Measurements from ENCODE around the gene SEMA3D. TPM values are rescaled to one million over a fixed set of nuclear protein-coding genes. Genes with fewer than 3 reads are reported as not detected.

Gene SEMA3D
- total RNA-seq, 1 donor from 2014 or later: not detected

DNA sequence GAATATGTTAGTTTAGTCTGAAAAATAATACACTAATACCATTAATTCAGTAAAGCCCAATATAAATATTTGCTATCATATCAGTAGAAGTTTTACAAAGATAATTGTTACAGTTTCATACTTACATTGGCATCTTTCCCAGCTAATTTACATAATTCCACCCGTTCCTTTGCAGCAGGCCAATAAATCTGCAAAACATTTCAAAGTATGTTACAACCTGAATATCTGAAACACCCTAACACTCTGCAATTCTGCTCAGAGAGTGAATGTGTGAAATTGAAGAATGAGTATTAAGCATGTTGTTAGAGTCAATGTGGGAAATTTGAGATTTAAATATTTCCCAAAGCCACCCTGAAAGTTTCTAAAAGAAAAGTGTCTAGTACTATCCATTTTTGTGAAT lies 105.5 kb downstream of the SEMA3D start:
- intact Hi-C loops (cut with micrococcal nuclease): no loop called here

DNA sequence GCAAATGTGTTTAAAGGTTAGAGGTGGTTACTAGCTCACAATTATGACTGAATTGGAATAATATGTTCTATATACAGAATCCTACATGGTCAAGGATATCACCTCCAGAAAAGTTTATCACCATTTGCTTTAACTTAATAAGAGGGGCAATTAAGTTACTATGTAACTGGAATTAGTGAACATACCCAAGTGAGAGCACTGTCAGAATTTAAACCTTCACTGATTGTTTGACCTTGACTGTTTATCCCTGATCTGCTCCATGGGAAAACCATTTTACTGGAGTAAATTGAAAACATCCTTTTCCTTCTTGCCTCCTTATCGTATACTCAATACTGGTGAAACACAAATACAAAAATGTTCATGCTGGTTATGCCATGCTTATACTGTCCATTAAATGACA lies 107.4 kb downstream of the SEMA3D start:
- intact Hi-C loops (cut with micrococcal nuclease): no loop called here

DNA sequence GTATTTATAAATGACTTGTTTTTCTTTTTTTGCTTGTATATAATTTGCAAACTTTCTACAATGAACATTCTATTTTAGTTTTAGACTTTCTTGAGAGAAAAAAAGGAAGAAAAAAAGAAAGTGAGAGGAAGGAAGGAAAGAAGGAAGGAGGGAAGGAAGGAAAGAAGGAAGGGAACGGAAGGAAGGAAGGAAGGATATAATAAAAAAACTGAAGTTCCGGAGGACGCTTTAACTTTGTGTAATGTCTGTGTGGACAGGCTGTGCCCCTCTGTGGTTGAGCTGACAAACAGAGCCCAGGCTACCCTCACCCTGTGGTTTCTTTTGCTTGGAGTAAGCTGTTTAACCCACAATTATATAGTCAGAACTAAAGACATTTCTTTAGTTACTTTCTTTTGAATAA lies 108.7 kb downstream of the SEMA3D start:
- intact Hi-C loops (cut with micrococcal nuclease): no loop called here

DNA sequence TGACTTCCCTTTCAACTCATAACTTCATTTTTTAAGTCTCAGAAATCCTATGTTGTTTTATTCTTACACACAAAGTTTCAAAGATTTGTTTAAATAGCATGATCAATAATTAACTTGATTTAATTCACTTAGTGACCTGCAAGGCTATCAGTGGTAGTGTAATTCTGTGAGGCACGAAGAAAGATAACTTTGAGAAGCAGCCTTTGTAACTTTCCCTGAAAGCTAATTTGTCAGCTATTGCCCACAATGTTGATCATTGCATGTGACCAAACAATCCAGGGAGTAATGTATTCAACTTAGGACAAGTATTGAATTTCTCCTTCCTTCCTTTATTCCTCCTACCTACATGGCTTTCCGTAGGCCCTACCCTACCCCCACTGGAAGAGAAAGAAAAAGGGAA lies 111.0 kb downstream of the SEMA3D start:
- intact Hi-C loops (cut with micrococcal nuclease): no loop called here

DNA sequence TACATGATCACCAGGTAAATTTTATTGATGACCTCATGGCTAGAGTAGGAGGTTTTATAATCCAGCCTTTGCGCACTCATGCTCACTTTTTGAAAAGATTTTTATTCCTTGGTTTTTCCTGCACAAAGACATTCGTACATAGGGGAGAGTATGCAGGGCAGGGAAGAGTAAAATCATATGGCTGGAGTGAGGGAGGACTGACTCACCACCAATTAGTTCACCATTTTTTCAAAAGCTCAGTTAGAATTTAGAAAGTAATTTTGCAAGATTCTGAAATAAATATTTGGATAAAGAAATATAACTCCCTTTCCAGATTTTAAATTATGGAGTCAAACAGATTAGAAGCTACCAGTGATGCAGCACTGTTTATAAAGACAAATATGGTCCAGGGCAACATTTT lies 111.9 kb downstream of the SEMA3D start:
- intact Hi-C loops (cut with micrococcal nuclease): no loop called here

DNA sequence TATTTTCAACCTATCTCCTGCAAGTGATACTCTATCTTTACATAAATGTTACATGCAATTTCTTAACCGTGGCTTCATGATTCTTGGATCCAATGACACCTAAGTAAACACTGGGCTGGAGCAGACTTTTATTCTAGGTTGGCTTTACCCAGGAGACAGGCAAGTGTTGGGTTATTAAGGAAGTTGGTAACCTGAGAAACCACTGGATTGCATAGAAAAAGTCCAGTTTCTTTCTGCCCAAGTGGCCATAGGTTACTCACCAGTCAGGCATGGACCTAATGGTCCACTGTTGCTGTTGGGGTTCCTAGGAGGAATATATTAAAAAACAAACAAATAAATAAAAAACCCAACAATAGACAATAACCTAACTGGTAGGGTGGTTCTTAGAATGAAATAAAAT lies 112.8 kb downstream of the SEMA3D start:
- intact Hi-C loops (cut with micrococcal nuclease): no loop called here

DNA sequence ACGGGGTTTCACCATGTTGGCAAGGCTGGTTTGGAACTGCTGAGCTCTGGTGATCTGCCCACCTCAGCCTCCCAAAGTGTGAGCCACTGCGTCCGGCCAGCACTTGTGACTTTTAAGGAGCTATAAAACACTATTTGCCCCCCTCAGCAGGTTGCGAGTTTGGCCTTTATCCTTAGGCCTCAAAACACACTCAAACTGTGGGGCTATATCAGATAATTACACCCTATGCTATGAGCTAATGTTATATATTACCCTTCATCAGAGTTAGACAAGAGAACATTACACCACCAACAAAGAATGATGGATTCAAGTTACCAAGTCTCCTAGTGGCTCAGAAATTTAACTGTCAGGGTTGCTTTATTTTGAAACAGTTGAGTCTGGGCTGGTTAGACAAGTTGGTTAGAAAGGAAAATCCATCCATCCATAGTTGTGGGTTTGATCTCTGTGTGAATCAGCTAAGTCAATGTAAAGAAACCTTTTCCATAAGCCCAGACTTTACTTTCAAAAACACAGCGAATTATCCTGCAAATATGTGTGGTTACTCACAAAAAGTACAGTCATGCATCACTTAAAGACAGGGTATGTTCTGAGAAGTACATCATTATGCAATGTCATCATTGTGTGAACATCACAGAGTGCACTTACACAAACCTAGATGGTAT lies 115.8 kb downstream of the SEMA3D start:
- intact Hi-C loops (cut with micrococcal nuclease): no loop called here

DNA sequence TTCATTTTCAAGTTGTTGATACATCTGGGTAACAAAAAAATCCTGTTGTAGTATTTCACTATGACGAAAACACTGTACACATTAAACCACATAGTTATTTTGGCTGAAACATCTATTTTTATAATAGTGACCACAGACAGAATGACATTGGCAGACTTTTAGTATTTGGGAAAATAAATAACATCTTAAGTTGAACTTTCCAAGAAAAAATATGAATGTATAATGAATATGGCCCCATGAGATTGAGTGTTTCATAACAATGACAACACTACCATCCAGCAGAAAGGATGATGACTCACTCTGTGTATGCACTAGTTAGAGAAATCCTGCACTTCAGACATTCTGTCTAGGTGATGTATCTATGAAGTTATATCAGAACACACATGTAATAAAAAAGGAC lies 118.1 kb downstream of the SEMA3D start:
- intact Hi-C loops (cut with micrococcal nuclease): no loop called here

DNA sequence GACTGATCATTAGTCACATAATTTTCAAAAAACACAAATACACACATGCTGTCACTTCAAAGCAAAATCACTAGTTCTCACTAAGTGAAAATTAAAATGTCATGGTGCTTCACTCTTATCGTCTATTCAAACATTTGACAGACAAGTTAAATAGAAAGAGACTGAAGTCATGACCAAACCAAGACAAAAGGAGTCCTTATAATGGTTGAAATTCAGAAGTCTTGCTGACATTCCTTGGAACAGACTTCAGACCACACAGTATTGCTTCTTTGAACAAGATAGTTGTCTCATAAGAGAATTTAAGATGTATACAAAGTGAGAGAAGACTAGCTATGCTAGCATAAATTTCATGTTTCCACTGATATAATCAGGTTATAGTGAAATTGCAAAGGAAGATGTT lies 119.5 kb downstream of the SEMA3D start:
- intact Hi-C loops (cut with micrococcal nuclease): no loop called here

DNA sequence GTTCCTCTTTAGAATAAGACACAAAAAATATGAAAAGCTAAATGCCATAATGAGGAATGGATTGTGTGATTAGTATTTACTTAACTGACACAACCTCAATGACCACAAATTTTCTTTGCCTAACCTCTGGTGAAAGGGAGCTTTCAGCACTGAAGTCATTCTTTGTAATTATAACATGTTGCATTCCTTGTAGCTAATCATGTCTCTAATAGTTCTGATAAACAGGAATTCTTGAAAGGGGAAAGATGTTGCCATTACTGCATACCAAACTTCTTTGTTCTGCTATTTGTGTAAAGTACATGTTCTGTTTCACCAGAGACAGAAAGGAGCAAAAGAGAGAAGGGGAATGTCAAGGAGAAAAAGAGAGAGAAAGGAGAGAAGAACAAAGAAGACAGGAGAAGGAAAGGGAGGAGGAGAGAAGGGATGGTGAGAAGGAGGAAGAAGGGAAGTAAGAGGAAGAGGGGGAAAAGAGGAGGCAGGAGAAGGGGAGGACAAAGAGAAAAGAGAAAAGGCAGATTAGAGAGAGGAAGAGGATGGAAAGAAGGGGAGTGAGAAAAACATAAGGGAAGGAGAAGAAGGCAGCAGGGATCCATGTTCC lies 120.9 kb downstream of the SEMA3D start:
- intact Hi-C loops (cut with micrococcal nuclease): no loop called here

DNA sequence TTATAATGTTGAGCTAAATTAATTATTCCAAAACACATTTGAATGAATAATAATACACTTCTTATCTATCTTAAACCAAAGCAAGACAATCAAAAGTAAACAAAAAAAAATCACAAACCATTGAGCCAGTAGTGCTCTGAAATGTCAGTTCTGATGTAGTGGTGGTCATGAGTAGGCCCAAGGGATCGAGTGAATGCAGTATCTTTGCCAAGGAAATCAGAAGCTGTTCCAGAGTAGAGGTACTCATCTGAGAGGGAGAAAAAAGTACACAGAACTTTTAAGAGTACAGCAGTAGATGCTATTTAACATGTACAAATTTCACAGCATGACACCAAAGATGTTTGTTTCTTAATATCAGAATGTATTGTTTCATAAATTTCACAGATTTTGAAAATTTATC lies 121.5 kb downstream of the SEMA3D start:
- intact Hi-C loops (cut with micrococcal nuclease): no loop called here

DNA sequence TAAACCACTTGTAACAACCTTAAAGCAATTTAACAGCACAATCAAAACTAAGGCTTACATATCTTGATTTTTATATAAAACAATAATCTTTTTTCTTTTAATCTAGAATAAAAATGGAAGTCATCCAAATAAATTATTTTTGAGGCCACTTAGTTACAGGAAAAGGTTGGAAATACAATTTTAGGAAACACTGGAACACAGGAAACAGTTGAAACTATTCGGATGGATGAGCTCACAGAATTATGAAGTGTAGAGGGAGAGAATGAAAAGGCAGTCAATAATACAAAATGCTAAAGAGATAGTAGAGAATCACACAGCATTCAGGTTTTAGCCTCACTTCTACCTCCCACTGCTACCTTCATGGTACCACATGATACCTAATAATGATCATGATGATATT lies 124.2 kb downstream of the SEMA3D start:
- intact Hi-C loops (cut with micrococcal nuclease): no loop called here

DNA sequence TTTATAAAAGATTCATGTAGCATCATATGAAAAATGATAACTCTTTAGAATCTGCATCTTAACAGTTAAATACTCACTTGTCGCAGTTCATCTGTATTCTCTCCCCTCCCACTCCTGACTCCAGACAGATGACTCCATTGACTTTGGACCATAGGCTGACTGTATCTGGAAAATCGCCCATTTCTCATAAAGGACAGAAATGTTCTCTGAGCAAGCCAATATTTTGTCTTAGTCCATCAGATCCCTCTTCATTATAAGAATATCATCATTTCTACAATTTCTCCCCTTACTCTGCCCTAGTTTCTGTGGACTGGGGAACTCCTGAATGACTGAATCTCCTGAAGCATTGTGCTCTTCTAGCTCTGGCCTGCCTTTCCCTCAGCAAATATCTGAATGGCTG lies 125.4 kb downstream of the SEMA3D start:
- intact Hi-C loops (cut with micrococcal nuclease): no loop called here

DNA sequence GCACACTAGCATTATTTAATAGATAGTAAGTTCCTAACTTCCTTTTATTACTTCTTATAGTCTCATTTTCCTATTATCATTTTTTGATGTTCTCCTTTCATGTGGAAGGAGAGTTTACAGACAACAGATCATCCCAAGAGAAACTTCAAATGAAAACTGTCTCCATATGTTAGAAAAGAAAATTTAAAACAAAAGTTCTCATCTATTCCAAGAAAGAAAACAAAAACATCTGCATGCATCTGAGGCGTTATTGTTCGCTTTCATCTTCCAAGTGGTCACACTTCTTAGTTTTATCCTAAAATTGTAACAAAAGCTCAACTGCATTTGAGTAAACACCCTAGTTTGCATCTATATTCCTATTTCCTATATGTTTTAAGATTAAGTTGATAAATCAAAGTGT lies 126.2 kb downstream of the SEMA3D start:
- intact Hi-C loops (cut with micrococcal nuclease): no loop called here

DNA sequence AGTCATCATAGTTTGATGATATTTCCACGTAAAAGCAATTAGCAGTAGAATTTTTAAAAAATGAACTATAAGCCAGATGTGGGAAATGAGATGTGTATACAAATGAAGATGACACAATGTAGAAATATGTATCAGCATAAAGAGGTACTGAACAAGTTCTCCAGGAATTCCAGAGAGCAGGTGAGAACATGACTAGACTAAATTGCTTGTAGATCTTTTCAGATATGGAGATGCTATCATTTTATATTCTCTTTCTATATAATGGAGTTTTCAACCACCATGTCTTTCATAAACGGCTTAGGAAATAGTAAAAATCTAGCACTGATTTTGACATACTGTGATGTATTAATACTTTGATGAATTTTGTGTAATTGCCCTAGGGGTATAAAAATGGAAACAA lies 130.9 kb downstream of the SEMA3D start:
- intact Hi-C loops (cut with micrococcal nuclease): no loop called here

DNA sequence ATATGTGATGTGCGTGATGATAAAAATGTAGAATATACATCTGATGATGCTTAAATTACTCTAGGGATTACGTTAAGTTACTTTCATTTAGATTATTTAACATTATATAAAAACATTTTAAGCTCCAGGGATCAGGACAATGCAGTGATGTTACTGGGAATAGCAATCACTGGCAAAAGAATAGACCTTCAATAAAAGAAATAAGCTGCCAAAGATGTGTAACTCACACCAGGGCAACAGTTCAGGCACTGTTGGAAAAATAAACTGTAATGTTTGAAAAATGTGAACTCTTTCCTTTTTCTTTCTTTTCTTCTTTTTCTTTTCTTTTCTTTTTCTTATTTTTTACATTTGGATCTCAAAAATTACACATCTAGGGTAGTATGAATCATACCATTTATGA lies 131.7 kb downstream of the SEMA3D start:
- intact Hi-C loops (cut with micrococcal nuclease): no loop called here

DNA sequence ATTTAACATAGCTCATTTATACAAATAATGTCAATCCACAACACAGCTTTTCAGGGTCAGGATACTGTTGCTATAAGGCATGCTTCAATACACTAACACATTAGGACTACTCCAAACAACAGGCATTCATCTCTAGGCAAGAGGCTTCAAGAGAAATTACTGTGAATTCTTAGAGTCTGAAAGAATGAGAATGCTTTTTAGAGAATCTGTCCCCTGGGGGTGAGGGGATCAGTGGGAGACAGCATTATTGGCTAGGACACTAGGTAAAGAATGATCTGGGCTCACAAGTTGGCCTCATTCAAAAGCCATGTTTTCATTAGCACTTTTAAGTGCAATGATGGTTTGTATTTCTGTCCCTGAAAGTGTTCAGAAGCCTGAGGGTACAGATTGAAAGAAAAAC lies 132.6 kb downstream of the SEMA3D start:
- intact Hi-C loops (cut with micrococcal nuclease): no loop called here

DNA sequence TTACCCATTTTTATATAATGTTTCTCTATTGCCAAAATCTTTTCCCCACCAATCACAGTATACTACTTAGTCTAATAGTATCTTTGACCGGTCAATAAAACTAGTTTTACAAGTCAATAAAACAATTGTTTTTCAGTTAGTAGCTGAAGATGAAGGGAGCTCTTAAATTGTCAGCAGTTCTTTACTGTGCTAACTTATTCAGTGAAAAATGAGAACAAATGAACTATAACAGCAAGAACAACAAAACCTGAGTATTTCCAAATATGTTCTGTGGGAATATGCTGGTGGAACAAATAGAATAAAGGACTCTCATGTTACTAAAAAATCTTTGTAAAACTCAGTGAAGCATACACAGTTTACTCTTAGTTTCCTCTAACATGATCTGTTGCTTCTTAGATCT lies 134.0 kb downstream of the SEMA3D start:
- intact Hi-C loops (cut with micrococcal nuclease): no loop called here

DNA sequence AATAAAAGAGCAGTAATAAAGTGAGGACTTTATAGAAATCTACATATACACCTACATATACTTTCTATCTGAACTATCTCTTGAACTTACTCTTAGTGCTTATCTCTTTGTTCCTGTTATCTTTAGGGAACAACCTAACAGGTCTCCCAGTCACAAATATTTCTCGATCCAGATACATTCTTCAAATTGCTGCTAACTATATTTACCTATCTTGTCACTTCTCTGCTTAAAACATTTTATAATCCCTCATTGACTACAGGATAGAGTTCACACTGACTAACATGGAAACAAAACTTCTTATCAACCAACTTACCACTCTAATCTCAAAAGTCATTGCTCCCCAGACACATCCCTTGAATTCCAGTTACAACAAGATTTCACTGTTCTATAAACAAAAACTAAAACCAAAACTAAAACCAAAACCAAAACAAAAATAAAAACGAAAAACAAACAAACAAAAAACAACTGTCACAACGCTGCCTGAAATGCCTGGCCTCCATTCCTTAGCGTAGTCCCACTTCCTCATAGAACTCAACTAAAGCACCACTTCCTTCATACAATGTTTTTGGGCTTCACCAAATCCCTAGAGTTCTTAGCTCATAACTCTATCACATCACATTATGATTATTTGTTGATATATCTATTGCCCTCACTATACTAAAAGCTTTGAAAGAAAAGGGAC lies 134.7 kb downstream of the SEMA3D start:
- intact Hi-C loops (cut with micrococcal nuclease): no loop called here

DNA sequence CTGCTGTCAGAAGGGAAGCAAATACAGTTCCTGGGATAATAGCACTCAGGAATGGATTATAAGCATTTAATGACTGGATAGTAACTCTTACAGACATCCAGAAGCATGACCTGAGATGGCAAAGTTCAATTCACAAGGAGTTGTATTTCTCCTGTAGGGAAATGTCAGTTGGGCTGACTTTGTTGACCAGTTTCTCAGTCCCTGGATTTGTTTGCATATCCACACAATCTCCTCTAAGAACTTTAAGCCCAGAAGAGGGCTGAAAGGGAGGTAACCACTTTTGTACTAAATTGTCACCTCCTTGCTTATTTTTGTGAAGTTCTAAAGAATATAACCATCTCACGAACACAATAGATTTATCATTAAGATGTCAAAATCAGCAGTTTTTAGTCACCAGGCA lies 140.3 kb downstream of the SEMA3D start:
- intact Hi-C loops (cut with micrococcal nuclease): no loop called here

DNA sequence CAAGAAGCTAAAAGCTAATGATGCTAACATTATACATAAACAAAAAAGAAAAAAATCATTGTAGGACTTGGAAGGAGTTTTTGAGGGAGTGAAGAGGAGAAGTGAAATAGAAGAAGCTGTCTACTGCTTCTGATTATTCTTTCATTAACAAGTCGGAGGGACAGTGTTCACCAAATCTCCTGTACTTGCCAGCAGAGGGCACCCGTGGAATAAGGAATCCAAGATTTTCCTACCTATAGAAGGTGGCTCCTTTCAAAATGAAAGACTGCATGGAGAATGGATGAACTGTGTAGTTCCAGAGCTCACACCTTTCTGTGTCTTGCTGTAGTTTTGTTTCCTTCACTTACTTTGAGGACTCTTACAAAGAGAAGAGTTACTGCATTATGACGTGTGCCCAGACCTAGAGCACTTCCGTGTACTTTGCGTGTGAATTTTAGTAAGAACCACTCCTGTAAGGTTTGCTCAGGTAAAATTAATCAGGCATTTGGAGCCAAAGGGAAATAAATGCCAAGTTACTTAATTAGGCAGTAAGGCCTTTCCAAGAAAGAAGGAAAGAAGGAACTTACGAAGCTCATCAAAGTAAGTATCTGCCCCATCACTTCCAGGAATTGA lies 145.1 kb downstream of the SEMA3D start:
- intact Hi-C loops (cut with micrococcal nuclease): loop anchor here (1.0 to 2.0 kb wide), 3 partner anchors 513 to 1425 kb away; no protein-coding TSS in a partner anchor

DNA sequence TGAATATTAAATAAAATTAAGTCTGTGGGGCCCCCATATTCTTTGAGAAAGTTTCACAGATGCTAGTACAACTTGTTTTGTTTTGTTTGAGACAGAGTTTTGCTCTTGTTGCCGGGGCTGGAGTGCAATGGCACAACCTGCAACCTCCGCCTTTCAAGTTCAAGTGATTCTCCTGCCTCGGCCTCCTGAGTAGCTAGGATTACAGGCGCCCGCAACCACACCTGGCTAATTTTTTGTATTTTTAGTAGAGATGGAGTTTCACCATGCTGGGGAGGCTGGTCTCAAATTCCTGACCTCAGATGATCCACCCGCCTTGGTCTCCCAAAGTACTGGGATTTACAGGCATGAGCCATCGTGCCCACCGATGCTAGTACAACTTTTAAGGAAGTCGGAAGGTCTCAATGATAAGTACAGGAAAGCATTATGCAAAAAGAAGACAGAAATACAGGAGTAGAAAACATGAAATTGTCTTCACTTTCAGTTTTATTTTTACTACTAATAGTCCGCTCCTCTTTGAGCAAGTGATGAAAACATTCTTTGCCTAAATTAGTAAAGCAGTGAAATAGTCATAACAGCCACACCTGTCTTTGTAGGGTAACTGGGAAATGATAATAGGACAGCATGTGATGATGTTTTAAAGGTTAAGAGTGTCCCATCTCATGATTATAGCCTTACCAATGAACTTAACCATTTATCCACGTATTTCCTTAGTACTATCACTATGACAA lies 147.5 kb downstream of the SEMA3D start:
- intact Hi-C loops (cut with micrococcal nuclease): no loop called here
